Measurements from ENCODE around the gene KCNK2. TPM values are rescaled to one million over a fixed set of nuclear protein-coding genes. Genes with fewer than 3 reads are reported as not detected.

KCNK2 gene, protein sequence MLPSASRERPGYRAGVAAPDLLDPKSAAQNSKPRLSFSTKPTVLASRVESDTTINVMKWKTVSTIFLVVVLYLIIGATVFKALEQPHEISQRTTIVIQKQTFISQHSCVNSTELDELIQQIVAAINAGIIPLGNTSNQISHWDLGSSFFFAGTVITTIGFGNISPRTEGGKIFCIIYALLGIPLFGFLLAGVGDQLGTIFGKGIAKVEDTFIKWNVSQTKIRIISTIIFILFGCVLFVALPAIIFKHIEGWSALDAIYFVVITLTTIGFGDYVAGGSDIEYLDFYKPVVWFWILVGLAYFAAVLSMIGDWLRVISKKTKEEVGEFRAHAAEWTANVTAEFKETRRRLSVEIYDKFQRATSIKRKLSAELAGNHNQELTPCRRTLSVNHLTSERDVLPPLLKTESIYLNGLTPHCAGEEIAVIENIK
- polyA plus RNA-seq (ENCODE audit: low read depth in 6 of 6), result not detected

DNA sequence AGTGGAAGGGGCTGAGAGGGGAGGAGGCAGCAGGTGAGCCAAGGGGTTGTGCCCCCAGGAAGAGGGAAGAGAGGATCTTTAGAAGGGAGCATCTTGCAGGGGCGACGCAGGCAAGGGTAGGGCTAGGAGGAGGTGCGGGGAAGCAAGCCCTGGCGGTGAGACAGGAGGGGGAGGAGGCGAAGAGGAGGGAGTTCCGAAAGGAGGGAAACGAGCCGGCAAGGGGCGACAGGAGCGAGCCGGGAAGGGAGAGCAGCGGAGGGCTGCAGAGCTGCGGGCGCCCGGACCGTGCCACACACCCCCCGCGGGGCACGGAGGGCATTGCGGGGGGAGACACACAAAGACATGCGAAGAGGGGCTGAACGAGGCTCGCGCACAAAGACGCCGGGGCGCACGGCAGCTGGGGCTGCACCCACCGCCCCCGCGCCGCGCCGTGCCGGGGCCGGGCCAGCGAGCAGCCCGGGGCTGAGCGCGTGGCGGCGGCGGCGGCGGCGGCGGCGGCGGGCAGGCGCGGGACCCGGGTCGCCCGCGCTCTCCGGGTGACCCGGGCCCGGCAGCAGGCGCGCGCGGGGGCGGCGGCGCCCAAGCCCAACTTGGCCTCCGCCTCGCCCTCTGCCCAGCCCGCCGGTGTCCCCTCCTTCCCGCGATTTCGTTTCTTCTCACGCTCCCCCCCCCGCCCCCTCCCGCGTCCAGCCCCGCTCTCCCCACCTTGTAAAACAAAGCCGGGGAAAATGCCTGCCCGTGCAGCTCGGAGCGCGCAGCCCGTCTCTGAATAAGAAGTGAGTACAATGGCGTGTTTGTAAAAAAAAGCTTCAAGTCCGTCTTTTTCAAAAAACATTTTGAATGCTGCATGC lies at the start of gene KCNK2:
TSS of gene KCNK2 (plus strand) at position 206 of the 851 bp plus-strand sequence. CDS start 649 bp downstream, outside the sequence.
- H3K27ac Mint-ChIP-seq, result peak within 1 kb of the TSS in 1 of 6 donors; percentile 54
- peaks cover 52 to 70% (median 62%) of the 10 kb centered on the region in 3 donors for H3K27me3 Mint-ChIP-seq
- peaks cover 0 to 19% of the 10 kb centered on the region in 2 donors for H3K36me3 Mint-ChIP-seq
- DNase-seq (no peak), ATAC-seq (ENCODE audit: low read depth in 2 of 2) (no peak)
- peaks cover 0 to 2% (median 0%) of the 10 kb centered on the region in 7 donors for H3K9me3 Mint-ChIP-seq
- H3K4me1 Mint-ChIP-seq, result peaks cover 0 to 9% (median 8%) of the 10 kb centered on the region in 3 donors
- peak within 1 kb of the TSS in 1 of 8 donors; percentile 34 for H3K4me3 Mint-ChIP-seq

DNA sequence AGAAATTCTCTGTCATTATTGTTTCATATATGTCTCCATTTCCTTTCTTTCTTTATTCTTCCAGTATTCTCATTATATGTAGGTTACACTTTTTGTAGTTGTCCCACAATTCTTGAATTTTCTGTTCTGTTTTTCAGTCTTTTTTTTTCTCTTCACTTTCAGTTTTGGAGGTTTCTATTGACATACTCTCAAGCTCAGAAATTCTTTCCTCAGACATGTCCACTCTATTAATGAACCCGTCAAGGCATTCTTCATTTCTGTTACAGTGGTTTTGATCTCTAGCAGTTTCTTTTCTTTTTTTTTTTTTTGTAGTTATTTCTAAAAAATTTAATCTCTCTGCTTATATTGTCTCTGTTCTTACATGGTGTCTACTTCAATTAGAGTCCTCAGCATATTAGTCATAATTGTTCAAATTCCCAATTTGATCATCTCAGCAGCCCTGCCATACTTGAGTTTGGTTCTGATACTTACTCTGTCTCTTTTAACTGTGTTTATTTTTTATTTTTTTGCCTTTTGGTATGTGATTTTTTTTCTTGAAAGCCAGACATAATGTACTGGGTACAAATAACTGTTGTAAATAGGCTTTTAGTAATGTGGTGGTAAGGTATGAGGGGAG lies 49.5 kb upstream of the KCNK2 start:
- Mint-ChIP-seq H3K9me3 (peaks cover 0 to 6% (median 0%) of the 10 kb centered on the region in 7 donors), H3K4me1 (no peaks in the 10 kb centered on the region), H3K27ac (no peak overlapping the region), H3K27me3 (no peaks in the 10 kb centered on the region), H3K4me3 (no peak overlapping the region), H3K36me3 (no peaks in the 10 kb centered on the region)
- ATAC-seq (ENCODE audit: low read depth in 2 of 2) (no peak), DNase-seq (no peak)

DNA sequence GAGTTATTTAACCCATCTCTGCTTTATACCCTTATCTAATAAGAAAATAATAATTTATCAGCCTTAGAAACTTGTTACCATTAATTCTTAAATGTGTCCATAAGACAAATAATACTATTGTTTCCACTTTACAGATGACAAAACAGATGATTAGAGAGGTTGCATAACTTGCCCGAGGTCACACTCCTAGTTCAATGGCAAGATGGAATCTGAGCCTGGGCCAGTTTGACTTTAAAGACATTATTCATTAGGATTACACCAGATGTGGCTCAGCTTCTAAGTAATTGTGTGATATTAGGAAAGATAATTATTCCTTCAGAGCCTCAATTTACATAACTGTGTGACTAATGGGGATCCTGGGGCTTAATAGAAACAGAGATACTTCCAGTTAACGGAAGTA lies 42.3 kb upstream of the KCNK2 start:
- H3K4me3 Mint-ChIP-seq, result no peak overlapping the region
- peaks cover 0 to 4% (median 0%) of the 10 kb centered on the region in 3 donors for H3K27me3 Mint-ChIP-seq
- ATAC-seq (ENCODE audit: low read depth in 2 of 2) (no peak), DNase-seq (no peak)
- H3K27ac Mint-ChIP-seq, result no peak overlapping the region
- H3K9me3 Mint-ChIP-seq, result peaks cover 0 to 6% (median 4%) of the 10 kb centered on the region in 7 donors
- H3K36me3 Mint-ChIP-seq, result no peaks in the 10 kb centered on the region
- H3K4me1 Mint-ChIP-seq, result no peaks in the 10 kb centered on the region

DNA sequence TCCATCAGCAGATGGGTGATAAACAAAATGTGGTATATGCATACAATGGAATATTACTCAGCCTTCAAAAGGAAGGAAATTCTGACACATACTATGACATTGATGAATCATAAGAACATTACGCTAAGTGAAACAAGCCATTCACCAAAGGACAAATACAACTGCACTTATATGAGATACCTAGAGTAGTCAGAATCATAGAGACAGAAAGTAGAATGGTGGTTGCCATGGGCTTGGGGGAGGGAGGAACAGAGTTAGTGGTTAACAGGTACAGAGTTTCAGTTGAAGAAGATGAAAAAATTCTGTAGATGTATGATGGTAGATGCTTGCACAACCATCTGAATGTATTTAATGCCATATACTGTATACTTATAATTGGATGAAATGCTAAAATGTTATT lies 39.1 kb upstream of the KCNK2 start:
- H3K27ac Mint-ChIP-seq, result no peak overlapping the region
- ATAC-seq (ENCODE audit: low read depth in 2 of 2), result no peak
- H3K36me3 Mint-ChIP-seq, result no peaks in the 10 kb centered on the region
- no peaks in the 10 kb centered on the region for H3K4me1 Mint-ChIP-seq
- no peak overlapping the region for H3K4me3 Mint-ChIP-seq
- H3K27me3 Mint-ChIP-seq, result peaks cover 0 to 4% (median 0%) of the 10 kb centered on the region in 3 donors
- DNase-seq, result no peak
- H3K9me3 Mint-ChIP-seq, result peaks cover 0 to 6% (median 4%) of the 10 kb centered on the region in 7 donors

DNA sequence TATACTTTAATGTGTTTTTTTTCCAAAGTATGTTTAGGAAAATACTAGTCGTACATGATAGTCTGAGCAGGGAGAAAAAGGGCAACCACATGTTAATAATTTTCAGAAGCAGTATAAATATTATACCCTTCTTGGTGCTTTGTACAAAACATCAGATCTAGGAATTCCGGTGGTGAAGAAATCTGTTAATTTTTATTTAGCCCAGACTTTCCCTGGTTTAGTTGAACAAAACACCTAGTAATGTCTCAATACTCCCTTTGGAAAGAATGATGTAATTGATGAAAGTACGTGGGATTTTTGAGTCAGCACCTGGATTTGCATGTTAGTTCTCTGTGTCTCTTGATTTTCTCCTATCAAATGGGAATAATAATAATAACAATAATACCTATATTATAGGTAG lies 38.4 kb upstream of the KCNK2 start:
- Mint-ChIP-seq H3K36me3 (no peaks in the 10 kb centered on the region), H3K27me3 (peaks cover 0 to 4% (median 0%) of the 10 kb centered on the region in 3 donors), H3K4me3 (no peak overlapping the region), H3K9me3 (peaks cover 0 to 6% (median 4%) of the 10 kb centered on the region in 7 donors), H3K27ac (no peak overlapping the region), H3K4me1 (no peaks in the 10 kb centered on the region)
- no peak for DNase-seq
- ATAC-seq (ENCODE audit: low read depth in 2 of 2), result no peak

DNA sequence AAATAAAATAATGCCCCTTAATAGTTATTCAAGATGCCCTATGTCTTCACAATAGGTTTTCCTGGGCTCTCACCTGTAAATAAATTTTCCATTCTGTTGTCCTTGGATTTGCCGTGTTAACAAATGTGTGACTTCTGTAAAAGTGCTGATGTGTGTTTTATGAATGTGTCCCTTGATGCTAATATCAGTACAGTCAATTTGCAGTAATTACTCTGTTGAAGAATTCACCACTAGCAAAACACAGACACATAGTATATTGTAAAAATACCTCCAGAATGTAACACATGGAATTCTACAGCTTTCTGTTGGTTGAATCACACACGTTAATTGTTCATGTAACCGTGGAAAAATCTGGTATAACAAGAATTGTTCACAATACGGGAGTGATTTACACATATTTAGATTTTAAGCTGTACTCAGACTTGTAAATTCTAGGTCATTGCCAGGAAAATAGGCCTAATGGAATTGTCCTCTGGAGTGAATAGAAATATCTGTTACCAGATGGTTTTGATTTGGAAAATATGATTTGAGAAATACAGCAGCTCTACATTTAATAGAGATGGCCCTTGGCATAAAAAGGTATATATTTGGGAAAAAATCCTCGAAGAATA lies 36.7 kb upstream of the KCNK2 start:
- Mint-ChIP-seq H3K4me1 (no peaks in the 10 kb centered on the region), H3K4me3 (no peak overlapping the region), H3K9me3 (peaks cover 0 to 7% (median 4%) of the 10 kb centered on the region in 7 donors), H3K27ac (no peak overlapping the region), H3K36me3 (no peaks in the 10 kb centered on the region), H3K27me3 (no peaks in the 10 kb centered on the region)
- no peak for ATAC-seq (ENCODE audit: low read depth in 2 of 2)
- DNase-seq, result no peak

DNA sequence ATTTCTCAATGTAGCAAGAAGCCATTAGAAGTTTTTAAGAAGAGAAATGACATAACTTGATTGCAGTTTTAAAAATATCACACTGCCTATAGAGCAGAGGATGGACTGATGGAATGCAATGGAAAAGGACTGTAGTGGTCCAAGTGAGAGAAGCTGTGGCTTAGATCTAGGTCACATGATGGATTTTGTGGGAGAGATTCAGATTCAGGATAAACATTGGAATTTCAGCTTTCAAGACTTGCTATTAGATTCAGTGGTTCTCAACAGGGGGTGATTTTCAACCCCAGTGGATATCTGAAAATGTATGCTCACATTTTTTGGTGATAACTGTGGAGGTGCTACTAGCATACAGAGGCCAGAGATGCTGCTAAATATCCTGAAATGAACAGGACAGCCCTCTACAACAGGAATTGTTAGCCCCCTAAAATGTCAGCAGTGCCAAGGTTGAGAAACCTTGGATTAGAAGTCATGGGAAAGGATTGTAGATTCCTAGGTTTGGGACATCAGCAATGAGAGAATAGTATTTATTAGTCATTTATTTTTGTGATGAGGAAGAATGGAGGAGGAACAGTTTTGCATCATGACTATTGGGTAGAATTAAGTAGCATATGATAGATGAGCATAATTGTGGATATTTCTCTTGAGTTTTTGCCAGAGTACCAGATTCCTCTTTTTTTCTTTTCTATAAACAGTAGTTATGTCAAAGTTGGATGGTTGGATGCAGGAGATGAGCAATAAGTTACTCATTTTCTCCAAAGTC lies 30.1 kb upstream of the KCNK2 start:
- no peaks in the 10 kb centered on the region for H3K36me3 Mint-ChIP-seq
- no peaks in the 10 kb centered on the region for H3K4me1 Mint-ChIP-seq
- peaks cover 0 to 3% (median under 1%) of the 10 kb centered on the region in 7 donors for H3K9me3 Mint-ChIP-seq
- no peak overlapping the region for H3K4me3 Mint-ChIP-seq
- no peak overlapping the region for H3K27ac Mint-ChIP-seq
- no peak for ATAC-seq (ENCODE audit: low read depth in 2 of 2)
- no peak for DNase-seq
- H3K27me3 Mint-ChIP-seq, result no peaks in the 10 kb centered on the region

DNA sequence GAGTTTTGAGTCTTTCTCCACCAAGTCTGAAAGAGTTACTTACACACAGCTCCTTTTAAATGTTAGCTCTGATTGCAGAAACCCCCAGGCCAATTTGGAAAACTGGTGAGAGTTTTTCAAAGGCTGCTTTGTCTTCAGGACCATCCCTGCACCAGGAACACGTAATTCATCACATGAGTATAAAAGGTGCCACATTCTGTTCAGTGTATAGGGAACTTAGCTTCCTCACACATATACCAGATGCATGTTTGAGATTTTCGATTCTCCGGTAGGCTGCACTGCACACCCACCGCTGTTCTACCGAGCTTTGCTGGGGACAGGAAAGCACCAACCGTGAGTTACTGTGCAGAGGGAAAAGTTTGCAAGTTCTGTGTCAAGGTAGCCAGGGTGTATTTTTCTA lies 28.3 kb upstream of the KCNK2 start:
- H3K36me3 Mint-ChIP-seq, result no peaks in the 10 kb centered on the region
- H3K27ac Mint-ChIP-seq, result no peak overlapping the region
- DNase-seq, result no peak
- H3K4me3 Mint-ChIP-seq, result no peak overlapping the region
- H3K4me1 Mint-ChIP-seq, result no peaks in the 10 kb centered on the region
- no peaks in the 10 kb centered on the region for H3K27me3 Mint-ChIP-seq
- no peak for ATAC-seq (ENCODE audit: low read depth in 2 of 2)
- H3K9me3 Mint-ChIP-seq, result peaks cover 0 to 9% (median 1%) of the 10 kb centered on the region in 7 donors

DNA sequence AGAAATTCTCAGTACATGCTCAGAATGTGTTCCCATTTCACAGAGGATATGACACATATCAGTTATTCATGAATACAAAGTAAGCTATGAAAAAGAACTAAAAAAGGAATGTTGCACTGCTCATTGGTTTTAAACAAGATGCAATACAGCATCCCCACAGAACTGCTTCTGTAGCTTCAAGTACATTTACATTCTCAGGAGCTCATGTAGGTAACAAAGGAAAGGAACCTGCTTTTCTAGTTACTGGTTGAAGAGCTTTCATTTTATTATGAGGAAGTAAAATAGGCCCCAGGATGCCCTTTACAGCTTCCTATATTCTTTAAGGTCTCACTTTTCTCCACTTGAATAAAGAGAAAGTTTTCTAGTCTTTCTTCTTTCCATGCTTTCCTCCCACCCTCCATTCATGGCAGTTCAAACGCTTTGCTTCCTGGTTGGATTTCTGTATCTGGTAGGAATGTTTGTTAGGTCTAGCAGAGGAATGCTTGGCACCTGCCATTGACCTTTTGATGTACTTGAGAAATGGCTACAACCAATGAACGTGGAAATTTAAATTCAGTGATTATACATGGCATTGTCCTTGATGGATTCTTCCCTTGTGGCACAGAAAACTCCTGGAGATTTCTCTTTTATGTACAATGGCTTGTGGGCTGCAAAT lies 27.1 kb upstream of the KCNK2 start:
- no peak overlapping the region for H3K27ac Mint-ChIP-seq
- no peak for DNase-seq
- no peaks in the 10 kb centered on the region for H3K4me1 Mint-ChIP-seq
- H3K36me3 Mint-ChIP-seq, result no peaks in the 10 kb centered on the region
- H3K9me3 Mint-ChIP-seq, result peaks cover 0 to 6% (median 1%) of the 10 kb centered on the region in 7 donors
- no peak overlapping the region for H3K4me3 Mint-ChIP-seq
- no peak for ATAC-seq (ENCODE audit: low read depth in 2 of 2)
- H3K27me3 Mint-ChIP-seq, result no peaks in the 10 kb centered on the region

DNA sequence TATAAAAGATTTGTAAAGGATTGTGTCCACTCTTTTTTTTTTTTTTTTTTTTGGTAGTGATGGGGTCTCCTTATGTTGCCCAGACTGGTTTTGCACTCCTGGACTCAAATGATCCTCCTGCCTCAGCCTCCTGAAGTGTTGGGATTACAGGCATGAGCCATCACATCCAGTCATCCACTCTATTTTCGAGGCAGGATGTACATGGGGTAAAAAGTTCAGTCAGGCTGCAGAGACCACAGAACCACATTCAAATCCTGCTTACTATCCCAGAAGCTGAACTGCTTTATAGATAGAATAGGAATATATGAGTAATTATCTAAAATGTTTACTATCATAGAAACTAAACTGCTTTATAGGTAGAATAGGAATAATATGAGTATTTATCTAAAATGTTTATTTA lies 26.0 kb upstream of the KCNK2 start:
- no peaks in the 10 kb centered on the region for H3K4me1 Mint-ChIP-seq
- H3K36me3 Mint-ChIP-seq, result no peaks in the 10 kb centered on the region
- H3K4me3 Mint-ChIP-seq, result no peak overlapping the region
- no peak for DNase-seq
- no peaks in the 10 kb centered on the region for H3K27me3 Mint-ChIP-seq
- no peak for ATAC-seq (ENCODE audit: low read depth in 2 of 2)
- H3K9me3 Mint-ChIP-seq, result peaks cover 0 to 6% (median 1%) of the 10 kb centered on the region in 7 donors
- no peak overlapping the region for H3K27ac Mint-ChIP-seq

DNA sequence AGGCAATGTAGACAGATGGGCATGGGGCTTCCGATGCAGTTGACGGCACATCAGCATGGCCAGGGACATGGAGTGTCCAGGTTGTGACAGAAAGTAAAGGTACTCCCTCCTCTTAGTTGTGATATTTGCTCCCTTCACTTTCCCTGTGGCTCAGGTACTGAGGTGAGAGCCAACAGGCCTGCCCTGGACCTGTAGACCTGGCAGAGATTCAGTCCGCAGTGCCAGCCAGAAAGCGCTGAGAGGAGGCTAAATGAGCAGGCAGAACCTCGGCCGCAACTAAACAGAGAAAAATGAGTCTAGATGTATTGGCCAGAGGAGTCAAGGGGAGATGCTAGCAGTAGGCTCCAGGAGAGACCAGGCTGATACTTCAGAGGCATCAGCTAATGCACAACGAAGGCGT lies 22.6 kb upstream of the KCNK2 start:
- H3K4me1 Mint-ChIP-seq, result no peaks in the 10 kb centered on the region
- H3K4me3 Mint-ChIP-seq, result peak overlapping the region in 1 of 8 donors; percentile 34
- H3K9me3 Mint-ChIP-seq, result peaks cover 0 to 7% (median 4%) of the 10 kb centered on the region in 7 donors
- DNase-seq (no peak), ATAC-seq (ENCODE audit: low read depth in 2 of 2) (no peak)
- no peaks in the 10 kb centered on the region for H3K36me3 Mint-ChIP-seq
- H3K27me3 Mint-ChIP-seq, result no peaks in the 10 kb centered on the region
- no peak overlapping the region for H3K27ac Mint-ChIP-seq

DNA sequence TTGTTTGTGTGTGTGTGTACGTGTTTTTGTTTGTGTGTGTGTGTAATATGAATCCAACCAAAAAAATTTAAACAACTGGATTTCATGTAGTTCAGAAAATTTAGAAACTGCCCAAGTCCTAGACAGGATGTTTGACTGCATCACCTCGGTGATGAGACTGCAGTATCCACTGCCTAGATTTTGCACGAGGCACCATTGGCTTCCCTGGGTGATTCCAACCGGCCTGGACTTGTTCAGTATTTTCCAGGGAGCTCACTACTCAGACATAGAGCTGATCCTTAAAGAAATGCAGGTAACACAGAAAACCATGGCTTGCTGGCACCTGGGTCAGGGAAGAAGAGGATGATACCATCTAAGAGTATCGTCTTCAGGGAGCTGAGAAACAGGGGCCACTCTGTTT lies 18.2 kb upstream of the KCNK2 start:
- H3K27ac Mint-ChIP-seq, result no peak overlapping the region
- no peaks in the 10 kb centered on the region for H3K36me3 Mint-ChIP-seq
- H3K9me3 Mint-ChIP-seq, result peaks cover 0 to 6% (median 0%) of the 10 kb centered on the region in 7 donors
- no peak for DNase-seq
- H3K27me3 Mint-ChIP-seq, result no peaks in the 10 kb centered on the region
- ATAC-seq (ENCODE audit: low read depth in 2 of 2), result no peak
- H3K4me1 Mint-ChIP-seq, result no peaks in the 10 kb centered on the region
- H3K4me3 Mint-ChIP-seq, result no peak overlapping the region

All from naive B cell (primary cell).